Measurements from ENCODE around the gene STK24. TPM values are rescaled to one million over a fixed set of nuclear protein-coding genes. Genes with fewer than 3 reads are reported as not detected.

The STK24 gene
- total RNA-seq = 86.2 and 87.7 TPM in 2 replicates

DNA sequence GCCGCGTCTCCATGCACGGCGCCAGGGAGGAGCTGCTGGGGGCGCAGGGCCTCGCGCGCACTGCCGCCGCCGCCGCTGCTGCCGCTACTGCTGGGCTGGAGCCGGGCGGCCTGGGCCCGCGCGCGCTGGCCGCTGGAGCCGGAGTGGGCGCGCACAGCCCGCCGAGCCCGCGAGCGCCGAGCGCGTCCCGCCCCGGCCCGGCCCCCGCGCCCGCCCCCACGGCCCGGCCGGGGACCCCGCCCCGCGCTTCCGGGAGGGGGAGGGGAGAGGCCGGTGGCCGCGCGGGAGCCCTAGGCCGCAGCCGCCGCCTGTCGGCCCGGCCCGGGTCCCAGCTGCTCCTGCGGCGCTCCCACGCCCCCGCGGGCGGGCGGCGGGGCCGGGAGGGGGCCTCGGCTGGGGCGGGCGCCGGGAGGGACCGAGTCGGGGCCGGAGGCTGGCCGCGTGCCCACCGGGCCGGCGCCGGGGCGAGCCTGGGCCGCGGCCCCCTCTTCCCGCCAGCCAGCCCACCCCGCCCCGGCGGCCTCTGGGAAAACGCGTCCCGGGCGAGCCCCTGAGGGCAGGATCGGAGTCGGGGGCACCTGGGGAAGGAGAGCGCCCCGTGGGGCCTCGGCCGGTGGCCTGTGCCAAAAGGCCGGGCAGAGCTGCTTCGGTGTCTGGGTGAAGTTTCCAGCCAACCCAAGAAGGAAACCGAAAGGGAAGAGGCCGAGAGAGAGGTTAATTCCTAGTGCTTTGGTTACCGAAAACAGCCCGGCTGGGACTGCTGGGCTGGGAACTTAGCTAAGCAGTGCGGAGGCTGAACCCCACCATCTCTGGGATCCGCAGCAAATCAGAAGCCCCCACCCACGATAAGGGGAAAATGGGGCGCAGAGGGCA, at the start of gene STK24:
STK24 (minus strand) TSS at position 145 of the 873 bp plus-strand sequence. CDS start 321 bp downstream, outside the sequence.

Other genes starting within 250 kb of the STK24 start
- gene SLC15A1, start 175.6 kb upstream of the STK24 start, total RNA-seq = 0.05 TPM in 1 of 2 replicates, not detected in the other